SK-N-SH treated with all-trans-retinoic acid at 6 μM for 48 hours (cell line): ENCODE measurements around the gene ZNF567.

ENCODE experiments used
- ARNTL ChIP-seq: fragments of 450-650 bp; formaldehyde crosslinking; IDR thresholded peaks from 2 replicates; pipeline ENCODE4 v1.5.0; 2020; ENCODE audit warnings: low read depth, mild to moderate bottlenecking, moderate library complexity, borderline replicate concordance
- ESRRG ChIP-seq: fragments of 250-450 bp; sonication (Bioruptor Pico); IDR thresholded peaks from 2 replicates; pipeline ENCODE4 v1.6.1; 2021; ENCODE audit warnings: mild to moderate bottlenecking
- GLIS3 ChIP-seq: fragments of 250-450 bp; sonication (Bioruptor Pico); IDR thresholded peaks from 2 replicates; pipeline ENCODE4 v1.5.0; 2020; ENCODE audit warnings: mild to moderate bottlenecking, moderate library complexity
- ISL1 ChIP-seq: fragments of 250-450 bp; sonication (Bioruptor Pico); IDR thresholded peaks from 2 replicates; pipeline ENCODE4 v2.1.2; 2022; ENCODE audit warnings: mild to moderate bottlenecking, moderate library complexity
- RARB ChIP-seq: fragments of 250-450 bp; sonication (Bioruptor Pico); IDR thresholded peaks from 2 replicates; pipeline ENCODE4 v1.8.0; 2021; ENCODE audit warnings: mild to moderate bottlenecking, moderate library complexity
- TCF4 ChIP-seq: fragments of 250-450 bp; sonication (Bioruptor Pico); IDR thresholded peaks from 2 replicates; pipeline ENCODE4 v1.8.0; 2021; ENCODE audit warnings: mild to moderate bottlenecking, moderate library complexity, borderline replicate concordance
- ZC3H10 ChIP-seq: fragments of 250-450 bp; sonication (Bioruptor Pico); IDR thresholded peaks from 2 replicates; pipeline ENCODE4 v1.5.1; 2021; ENCODE audit warnings: mild to moderate bottlenecking, moderate library complexity
- ZFP30 ChIP-seq: fragments of 450-650 bp; formaldehyde crosslinking; IDR thresholded peaks from 2 replicates; pipeline ENCODE4 v1.5.0; 2022; ENCODE audit warnings: mild to moderate bottlenecking, moderate library complexity
- TF ChIP-seq, protein P1 (sequence below): fragments of 250-450 bp; sonication (Bioruptor Pico); IDR thresholded peaks from 2 replicates; pipeline ENCODE4 v1.5.0; 2020; ENCODE audit warnings: mild to moderate bottlenecking, moderate library complexity
- TF ChIP-seq, protein P2 (sequence below): fragments of 250-450 bp; sonication (Bioruptor Pico); IDR thresholded peaks from 2 replicates; pipeline ENCODE4 v1.8.0; 2020; ENCODE audit warnings: mild to moderate bottlenecking, moderate library complexity, borderline replicate concordance

DNA sequence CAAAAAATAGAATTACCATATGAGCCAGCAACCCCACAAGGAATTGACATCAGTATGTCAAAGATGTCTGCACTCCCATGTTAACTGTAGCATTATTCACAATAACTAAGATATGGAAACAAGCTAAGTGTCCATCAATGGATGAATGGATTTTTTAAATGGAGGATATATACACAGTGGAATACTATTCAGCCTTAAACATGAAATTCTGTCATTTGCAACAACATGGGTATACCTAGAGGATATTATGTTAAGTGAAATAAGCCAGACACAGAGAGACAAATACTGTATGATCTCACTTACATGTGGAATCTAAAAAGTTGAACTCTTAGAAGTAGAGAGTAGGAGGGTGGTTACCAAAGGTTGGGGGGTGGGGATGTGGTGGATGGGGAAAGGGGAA, 8.0 kb upstream of the ZNF567 start:
- no peak for TF ChIP-seq ZFP30 (CRISPR knock-in tag)
- TF ChIP-seq, protein P1, sequence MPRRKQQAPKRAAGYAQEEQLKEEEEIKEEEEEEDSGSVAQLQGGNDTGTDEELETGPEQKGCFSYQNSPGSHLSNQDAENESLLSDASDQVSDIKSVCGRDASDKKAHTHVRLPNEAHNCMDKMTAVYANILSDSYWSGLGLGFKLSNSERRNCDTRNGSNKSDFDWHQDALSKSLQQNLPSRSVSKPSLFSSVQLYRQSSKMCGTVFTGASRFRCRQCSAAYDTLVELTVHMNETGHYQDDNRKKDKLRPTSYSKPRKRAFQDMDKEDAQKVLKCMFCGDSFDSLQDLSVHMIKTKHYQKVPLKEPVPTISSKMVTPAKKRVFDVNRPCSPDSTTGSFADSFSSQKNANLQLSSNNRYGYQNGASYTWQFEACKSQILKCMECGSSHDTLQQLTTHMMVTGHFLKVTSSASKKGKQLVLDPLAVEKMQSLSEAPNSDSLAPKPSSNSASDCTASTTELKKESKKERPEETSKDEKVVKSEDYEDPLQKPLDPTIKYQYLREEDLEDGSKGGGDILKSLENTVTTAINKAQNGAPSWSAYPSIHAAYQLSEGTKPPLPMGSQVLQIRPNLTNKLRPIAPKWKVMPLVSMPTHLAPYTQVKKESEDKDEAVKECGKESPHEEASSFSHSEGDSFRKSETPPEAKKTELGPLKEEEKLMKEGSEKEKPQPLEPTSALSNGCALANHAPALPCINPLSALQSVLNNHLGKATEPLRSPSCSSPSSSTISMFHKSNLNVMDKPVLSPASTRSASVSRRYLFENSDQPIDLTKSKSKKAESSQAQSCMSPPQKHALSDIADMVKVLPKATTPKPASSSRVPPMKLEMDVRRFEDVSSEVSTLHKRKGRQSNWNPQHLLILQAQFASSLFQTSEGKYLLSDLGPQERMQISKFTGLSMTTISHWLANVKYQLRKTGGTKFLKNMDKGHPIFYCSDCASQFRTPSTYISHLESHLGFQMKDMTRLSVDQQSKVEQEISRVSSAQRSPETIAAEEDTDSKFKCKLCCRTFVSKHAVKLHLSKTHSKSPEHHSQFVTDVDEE (CRISPR knock-in tag): no peak
- no peak for TF ChIP-seq RARB (CRISPR knock-in tag)
- TF ChIP-seq ISL1 (CRISPR knock-in tag): no peak
- no peak for TF ChIP-seq ZC3H10 (CRISPR knock-in tag)
- no peak for TF ChIP-seq TCF4
- TF ChIP-seq, protein P2, sequence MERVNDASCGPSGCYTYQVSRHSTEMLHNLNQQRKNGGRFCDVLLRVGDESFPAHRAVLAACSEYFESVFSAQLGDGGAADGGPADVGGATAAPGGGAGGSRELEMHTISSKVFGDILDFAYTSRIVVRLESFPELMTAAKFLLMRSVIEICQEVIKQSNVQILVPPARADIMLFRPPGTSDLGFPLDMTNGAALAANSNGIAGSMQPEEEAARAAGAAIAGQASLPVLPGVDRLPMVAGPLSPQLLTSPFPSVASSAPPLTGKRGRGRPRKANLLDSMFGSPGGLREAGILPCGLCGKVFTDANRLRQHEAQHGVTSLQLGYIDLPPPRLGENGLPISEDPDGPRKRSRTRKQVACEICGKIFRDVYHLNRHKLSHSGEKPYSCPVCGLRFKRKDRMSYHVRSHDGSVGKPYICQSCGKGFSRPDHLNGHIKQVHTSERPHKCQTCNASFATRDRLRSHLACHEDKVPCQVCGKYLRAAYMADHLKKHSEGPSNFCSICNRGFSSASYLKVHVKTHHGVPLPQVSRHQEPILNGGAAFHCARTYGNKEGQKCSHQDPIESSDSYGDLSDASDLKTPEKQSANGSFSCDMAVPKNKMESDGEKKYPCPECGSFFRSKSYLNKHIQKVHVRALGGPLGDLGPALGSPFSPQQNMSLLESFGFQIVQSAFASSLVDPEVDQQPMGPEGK (CRISPR knock-in tag): no peak
- no peak for TF ChIP-seq ESRRG
- no peak for TF ChIP-seq ARNTL (CRISPR knock-in tag)
- TF ChIP-seq GLIS3 (CRISPR knock-in tag): no peak
